ENCODE results near the gene DDX28. TPM values are rescaled to one million over a fixed set of nuclear protein-coding genes. Genes with fewer than 3 reads are reported as not detected.

The DDX28 gene
- total RNA-seq, 1 experiment from 2014 or later = 13.4 TPM

DNA sequence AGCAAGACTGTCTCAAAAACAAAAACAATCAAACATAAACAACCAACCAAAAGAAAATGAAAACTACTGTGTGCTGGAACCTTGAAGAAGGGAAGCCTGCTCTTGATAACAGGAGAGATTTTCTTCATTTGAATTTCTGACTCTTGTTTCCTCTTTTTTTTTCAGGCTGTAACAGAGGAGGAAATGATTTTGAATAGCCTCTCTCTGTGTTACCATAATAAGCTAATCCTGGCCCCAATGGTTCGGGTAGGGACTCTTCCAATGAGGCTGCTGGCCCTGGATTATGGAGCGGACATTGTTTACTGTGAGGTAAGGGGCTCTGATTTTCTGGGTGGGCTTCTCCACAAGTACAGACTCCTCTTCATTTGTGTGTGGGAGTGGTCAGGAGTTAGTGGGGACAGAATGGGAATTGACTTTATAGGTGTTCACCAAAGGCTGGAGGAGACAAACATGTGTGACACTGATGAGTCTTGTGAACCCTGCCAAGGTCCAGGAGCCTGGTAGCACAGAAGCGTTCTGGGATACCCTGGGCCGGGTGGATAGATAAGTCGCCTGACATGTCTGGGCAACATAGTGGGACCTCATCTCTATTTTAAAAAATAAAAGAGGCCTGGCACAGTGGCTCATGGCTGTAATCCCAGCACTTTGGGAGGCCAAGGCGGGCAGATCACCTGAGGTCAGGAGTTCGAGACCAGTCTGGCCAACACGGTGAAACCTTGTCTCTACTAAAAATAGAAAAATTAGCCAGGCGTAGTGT is 15.0 kb upstream of the DDX28 start:
- no peak overlapping the region for H3K9ac ChIP-seq (ENCODE audit: low read length)
- no peak overlapping the region for H3K4me3 ChIP-seq (ENCODE audit: low read length)
- CTCF ChIA-PET = no interaction called here
- TF ChIP-seq EZH2 (IDR thresholded peaks at IDR 0.05; ENCODE audit: low read length, unreplicated experiment) (no peak), EZH2phosphoT487 (IDR thresholded peaks at IDR 0.05; ENCODE audit: borderline replicate concordance, low read length) (no peak)
- TF ChIP-seq, protein P1, sequence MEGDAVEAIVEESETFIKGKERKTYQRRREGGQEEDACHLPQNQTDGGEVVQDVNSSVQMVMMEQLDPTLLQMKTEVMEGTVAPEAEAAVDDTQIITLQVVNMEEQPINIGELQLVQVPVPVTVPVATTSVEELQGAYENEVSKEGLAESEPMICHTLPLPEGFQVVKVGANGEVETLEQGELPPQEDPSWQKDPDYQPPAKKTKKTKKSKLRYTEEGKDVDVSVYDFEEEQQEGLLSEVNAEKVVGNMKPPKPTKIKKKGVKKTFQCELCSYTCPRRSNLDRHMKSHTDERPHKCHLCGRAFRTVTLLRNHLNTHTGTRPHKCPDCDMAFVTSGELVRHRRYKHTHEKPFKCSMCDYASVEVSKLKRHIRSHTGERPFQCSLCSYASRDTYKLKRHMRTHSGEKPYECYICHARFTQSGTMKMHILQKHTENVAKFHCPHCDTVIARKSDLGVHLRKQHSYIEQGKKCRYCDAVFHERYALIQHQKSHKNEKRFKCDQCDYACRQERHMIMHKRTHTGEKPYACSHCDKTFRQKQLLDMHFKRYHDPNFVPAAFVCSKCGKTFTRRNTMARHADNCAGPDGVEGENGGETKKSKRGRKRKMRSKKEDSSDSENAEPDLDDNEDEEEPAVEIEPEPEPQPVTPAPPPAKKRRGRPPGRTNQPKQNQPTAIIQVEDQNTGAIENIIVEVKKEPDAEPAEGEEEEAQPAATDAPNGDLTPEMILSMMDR (conservative IDR thresholded peaks at IDR 0.05; ENCODE audit: low read depth, low read length) = no peak
- no peaks in the 10 kb centered on the region for H3K4me1 ChIP-seq (ENCODE audit: insufficient read depth, low read length)
- H3K79me2 ChIP-seq (ENCODE audit: low read length) = no peaks in the 10 kb centered on the region
- no peaks in the 10 kb centered on the region for H3K9me3 ChIP-seq (ENCODE audit: low read length)
- intact Hi-C loops (cut with micrococcal nuclease) = no loop called here
- no peaks in the 10 kb centered on the region for H3K36me3 ChIP-seq (ENCODE audit: low read depth, low read length)
- no TSS peak for BruUV-seq (replicated peaks)
- POLR2A ChIA-PET (ENCODE audit: unreplicated experiment) = no interaction called here
- ATAC-seq (no peak), DNase-seq (no peak)
- no peaks in the 10 kb centered on the region for H3F3A ChIP-seq (ENCODE audit: low read length, unreplicated experiment)
- H3K4me2 ChIP-seq (ENCODE audit: low read length) = no peak overlapping the region
- H3K9me2 ChIP-seq (replicated peaks; ENCODE audit: low read length) = no peaks in the 10 kb centered on the region
- H3K27ac ChIP-seq (ENCODE audit: low read length) = no peak overlapping the region
- no peak overlapping the region for H2AFZ ChIP-seq (ENCODE audit: low read length)
- no peaks in the 10 kb centered on the region for H4K20me1 ChIP-seq (ENCODE audit: low read length)
- H3K27me3 ChIP-seq (ENCODE audit: low read length) = no peaks in the 10 kb centered on the region

DNA sequence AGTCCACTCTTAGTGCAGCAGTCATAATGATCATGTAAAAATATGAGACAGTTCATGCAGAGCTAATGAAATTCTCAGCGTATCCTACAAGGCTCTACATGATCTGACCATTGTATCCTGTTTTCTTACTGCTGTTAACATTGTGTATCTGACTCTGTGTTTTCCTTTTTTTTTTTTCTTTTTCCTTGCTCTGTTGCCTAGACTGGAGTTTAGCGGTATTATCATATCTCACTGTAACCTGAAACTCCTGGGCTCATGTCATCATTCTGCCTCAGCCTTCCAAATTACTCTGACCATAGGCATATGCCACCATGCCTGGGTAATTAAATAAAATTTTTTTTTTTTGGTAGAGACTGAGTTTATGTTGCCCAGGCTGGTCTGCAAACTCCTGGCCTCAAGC is 12.2 kb upstream of the DDX28 start:
- no peak for ATAC-seq
- CTCF ChIA-PET = no interaction called here
- BruUV-seq (replicated peaks) = no TSS peak

DNA sequence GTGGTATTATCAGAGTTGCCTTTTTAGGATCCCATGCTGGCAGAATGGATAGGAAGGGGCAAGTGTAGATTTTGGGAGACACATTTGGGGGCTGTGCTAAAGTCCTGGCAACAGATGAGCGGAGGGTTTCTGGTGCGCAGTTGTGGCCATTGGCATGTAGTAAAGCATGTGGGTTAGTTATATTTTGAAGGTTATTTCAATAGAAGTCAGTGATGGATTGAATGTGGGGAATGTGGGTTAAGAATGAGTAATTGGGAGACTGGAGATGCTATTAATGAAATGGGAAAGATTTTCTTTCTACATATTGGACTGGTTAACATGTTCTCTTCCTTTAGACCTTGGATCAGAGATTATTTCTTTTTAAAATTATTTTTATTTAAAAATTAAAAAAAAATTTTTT is 10.1 kb upstream of the DDX28 start:
- H3K4me2 ChIP-seq (ENCODE audit: low read length) = no peak overlapping the region
- ChIA-PET POLR2A (ENCODE audit: unreplicated experiment) (no interaction called here), CTCF (no interaction called here)
- H3K27ac ChIP-seq (ENCODE audit: low read length) = no peak overlapping the region
- TF ChIP-seq, protein P1 (conservative IDR thresholded peaks at IDR 0.05; ENCODE audit: low read depth, low read length) = no peak
- TF ChIP-seq EZH2 (IDR thresholded peaks at IDR 0.05; ENCODE audit: low read length, unreplicated experiment) (no peak), EZH2phosphoT487 (IDR thresholded peaks at IDR 0.05; ENCODE audit: borderline replicate concordance, low read length) (no peak)
- no peaks in the 10 kb centered on the region for H3F3A ChIP-seq (ENCODE audit: low read length, unreplicated experiment)
- intact Hi-C loops (cut with micrococcal nuclease) = no loop called here
- BruUV-seq (replicated peaks) = no TSS peak
- no peaks in the 10 kb centered on the region for H3K27me3 ChIP-seq (ENCODE audit: low read length)
- H3K79me2 ChIP-seq (ENCODE audit: low read length) = no peaks in the 10 kb centered on the region
- H3K4me1 ChIP-seq (ENCODE audit: insufficient read depth, low read length) = no peaks in the 10 kb centered on the region
- no peaks in the 10 kb centered on the region for H3K9me2 ChIP-seq (replicated peaks; ENCODE audit: low read length)
- no peak overlapping the region for H3K9ac ChIP-seq (ENCODE audit: low read length)
- H3K4me3 ChIP-seq (ENCODE audit: low read length) = no peak overlapping the region
- H4K20me1 ChIP-seq (ENCODE audit: low read length) = no peaks in the 10 kb centered on the region
- DNase-seq (no peak), ATAC-seq (no peak)
- H2AFZ ChIP-seq (ENCODE audit: low read length) = no peak overlapping the region
- H3K9me3 ChIP-seq (ENCODE audit: low read length) = no peaks in the 10 kb centered on the region
- H3K36me3 ChIP-seq (ENCODE audit: low read depth, low read length) = no peaks in the 10 kb centered on the region; the same call in 1 of the 2 replicates

More for the DNA sequence above, 12.2 kb upstream of the DDX28 start:
- H2AFZ ChIP-seq (ENCODE audit: low read length) = no peak overlapping the region
- no peaks in the 10 kb centered on the region for H3K36me3 ChIP-seq (ENCODE audit: low read depth, low read length)
- no peaks in the 10 kb centered on the region for H3K4me1 ChIP-seq (ENCODE audit: insufficient read depth, low read length)
- intact Hi-C loops (cut with micrococcal nuclease) = no loop called here
- H3F3A ChIP-seq (ENCODE audit: low read length, unreplicated experiment) = no peaks in the 10 kb centered on the region
- no peak overlapping the region for H3K4me2 ChIP-seq (ENCODE audit: low read length)
- H3K4me3 ChIP-seq (ENCODE audit: low read length) = no peak overlapping the region
- H3K9me2 ChIP-seq (replicated peaks; ENCODE audit: low read length) = no peaks in the 10 kb centered on the region
- H3K27ac ChIP-seq (ENCODE audit: low read length) = no peak overlapping the region
- POLR2A ChIA-PET (ENCODE audit: unreplicated experiment) = no interaction called here
- no peak for DNase-seq
- TF ChIP-seq, protein P1 (conservative IDR thresholded peaks at IDR 0.05; ENCODE audit: low read depth, low read length) = no peak
- TF ChIP-seq EZH2phosphoT487 (IDR thresholded peaks at IDR 0.05; ENCODE audit: borderline replicate concordance, low read length) (no peak), EZH2 (IDR thresholded peaks at IDR 0.05; ENCODE audit: low read length, unreplicated experiment) (no peak)
- no peaks in the 10 kb centered on the region for H4K20me1 ChIP-seq (ENCODE audit: low read length)
- H3K9ac ChIP-seq (ENCODE audit: low read length) = no peak overlapping the region
- H3K9me3 ChIP-seq (ENCODE audit: low read length) = no peaks in the 10 kb centered on the region
- H3K27me3 ChIP-seq (ENCODE audit: low read length) = no peaks in the 10 kb centered on the region
- no peaks in the 10 kb centered on the region for H3K79me2 ChIP-seq (ENCODE audit: low read length)
